ENCODE results near the gene HSPBAP1. TPM values are rescaled to one million over a fixed set of nuclear protein-coding genes. Genes with fewer than 3 reads are reported as not detected.

HSPBAP1 gene
- polyA plus RNA-seq, 1 donor (not counting 4 experiments of a cell fraction or from before 2014, with no cell fraction given) = 9.5 TPM

DNA sequence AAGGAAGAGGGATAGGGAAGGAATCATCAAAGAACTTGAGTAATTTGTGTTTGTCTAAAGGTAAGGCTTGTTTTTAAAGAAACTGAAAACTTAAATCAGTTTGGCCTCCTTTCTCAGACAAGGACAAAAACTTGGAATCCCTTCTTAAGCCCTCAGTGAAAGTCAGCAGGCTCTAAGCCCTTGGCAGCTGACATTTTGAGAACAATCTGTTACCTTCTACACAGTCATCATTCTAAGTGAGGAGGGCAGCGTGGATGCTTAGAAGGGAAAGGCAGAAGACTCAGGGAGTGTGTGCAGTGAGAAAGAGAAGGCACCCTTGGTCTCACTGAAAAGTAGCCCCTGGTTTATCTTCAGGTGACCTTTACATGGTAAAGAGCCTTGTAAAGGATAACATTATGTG is 10.8 kb downstream of the HSPBAP1 start:
- Histone ChIP-seq H3K4me3 (ENCODE audit: control insufficient read depth in 2 of 3, extremely low read depth in 1 of 3, insufficient read depth in 2 of 3, low read depth in 1 of 3, low read length in 3 of 3) (no peak overlapping the region), H3K9ac (ENCODE audit: control insufficient read depth, extremely low read depth, insufficient read depth, low read length) (no peak overlapping the region), H3K27ac (ENCODE audit: control insufficient read depth, insufficient read depth, low read length) (no peak overlapping the region), H3K9me3 (ENCODE audit: control insufficient read depth, low read depth, low read length) (no peaks in the 10 kb centered on the region), H3K79me2 (ENCODE audit: control insufficient read depth, insufficient read depth, low read length) (peaks cover 6% of the 10 kb centered on the region), H2AFZ (ENCODE audit: control insufficient read depth, low read length) (no peak overlapping the region), H3K36me3 (ENCODE audit: control insufficient read depth in 2 of 2, extremely low read depth in 1 of 2, insufficient read depth in 2 of 2, low read length in 2 of 2) (no peaks in the 10 kb centered on the region), H4K20me1 (ENCODE audit: control insufficient read depth, extremely low read depth, insufficient read depth, low read length) (no peaks in the 10 kb centered on the region), H3K4me1 (ENCODE audit: control insufficient read depth, extremely low read depth, insufficient read depth, low read length) (peaks cover 32% of the 10 kb centered on the region), H3K27me3 (ENCODE audit: control insufficient read depth, extremely low read depth, insufficient read depth, low read length) (no peaks in the 10 kb centered on the region), H3K9me1 (ENCODE audit: control insufficient read depth, extremely low read depth, insufficient read depth, low read length) (no peaks in the 10 kb centered on the region), H3K4me2 (ENCODE audit: control insufficient read depth, extremely low read depth, insufficient read depth, low read depth, low read length) (no peak overlapping the region)
- no peak for DNase-seq (ENCODE audit: low read depth, low spot score)
- no peak for FAIRE-seq
- dilution Hi-C loops (cut with MboI; ENCODE audit: extremely low pct_ligation_motif_present, low sequenced_read_pairs) = no loop called here
- TF ChIP-seq CTCF (optimal IDR thresholded peaks at IDR 0.05 in 1 of 3, IDR thresholded peaks at IDR 0.05 in 1 of 3, conservative IDR thresholded peaks at IDR 0.05 in 1 of 3; ENCODE audit: extremely low read depth in 1 of 3, insufficient read depth in 2 of 3, low read length in 3 of 3) (no peak), EZH2 (IDR thresholded peaks at IDR 0.05; ENCODE audit: low read length) (no peak)

GRCh38 chr3:122777563-122777962 is 16.1 kb downstream of the HSPBAP1 start:
- H3K4me2 ChIP-seq (ENCODE audit: control insufficient read depth, extremely low read depth, insufficient read depth, low read depth, low read length) = no peak overlapping the region
- no peaks in the 10 kb centered on the region for H3K27me3 ChIP-seq (ENCODE audit: control insufficient read depth, extremely low read depth, insufficient read depth, low read length)
- H3K4me3 ChIP-seq (ENCODE audit: control insufficient read depth in 2 of 3, extremely low read depth in 1 of 3, insufficient read depth in 2 of 3, low read depth in 1 of 3, low read length in 3 of 3) = no peak overlapping the region
- H3K9me1 ChIP-seq (ENCODE audit: control insufficient read depth, extremely low read depth, insufficient read depth, low read length) = no peaks in the 10 kb centered on the region
- TF ChIP-seq CTCF (optimal IDR thresholded peaks at IDR 0.05 in 1 of 3, IDR thresholded peaks at IDR 0.05 in 1 of 3, conservative IDR thresholded peaks at IDR 0.05 in 1 of 3; ENCODE audit: extremely low read depth in 1 of 3, insufficient read depth in 2 of 3, low read length in 3 of 3) = no peak
- TF ChIP-seq EZH2 (IDR thresholded peaks at IDR 0.05; ENCODE audit: low read length) = no peak
- no peak for DNase-seq (ENCODE audit: low read depth, low spot score)
- dilution Hi-C loops (cut with MboI; ENCODE audit: extremely low pct_ligation_motif_present, low sequenced_read_pairs) = no loop called here
- H3K9me3 ChIP-seq (ENCODE audit: control insufficient read depth, low read depth, low read length) = no peaks in the 10 kb centered on the region
- no peak overlapping the region for H3K9ac ChIP-seq (ENCODE audit: control insufficient read depth, extremely low read depth, insufficient read depth, low read length)
- no peaks in the 10 kb centered on the region for H3K79me2 ChIP-seq (ENCODE audit: control insufficient read depth, insufficient read depth, low read length)
- H3K27ac ChIP-seq (ENCODE audit: control insufficient read depth, insufficient read depth, low read length) = no peak overlapping the region
- no peak overlapping the region for H2AFZ ChIP-seq (ENCODE audit: control insufficient read depth, low read length)
- H3K36me3 ChIP-seq (ENCODE audit: control insufficient read depth in 2 of 2, extremely low read depth in 1 of 2, insufficient read depth in 2 of 2, low read length in 2 of 2) = no peaks in the 10 kb centered on the region
- no peak for FAIRE-seq
- H4K20me1 ChIP-seq (ENCODE audit: control insufficient read depth, extremely low read depth, insufficient read depth, low read length) = no peaks in the 10 kb centered on the region
- no peaks in the 10 kb centered on the region for H3K4me1 ChIP-seq (ENCODE audit: control insufficient read depth, extremely low read depth, insufficient read depth, low read length)
